Measurements from ENCODE around the gene SERPING1. TPM values are rescaled to one million over a fixed set of nuclear protein-coding genes. Genes with fewer than 3 reads are reported as not detected.

SERPING1 gene
- total RNA-seq, 2 donors from 2014 or later: 88.7 to 205 TPM

GRCh38 chr11:57574061-57574460 is 23.4 kb upstream of the SERPING1 start:
- TF ChIP-seq POLR2AphosphoS5 (IDR thresholded peaks at IDR 0.05): no peak
- no peak for TF ChIP-seq POLR2A (IDR thresholded peaks at IDR 0.05)
- no peak for TF ChIP-seq CTCF (IDR thresholded peaks at IDR 0.05)
- Histone ChIP-seq H3K27me3 (replicated peaks; ENCODE audit: insufficient read depth) (no peaks in the 10 kb centered on the region), H3K4me3 (no peak overlapping the region), H3K9me3 (no peaks in the 10 kb centered on the region), H3K4me1 (replicated peaks) (no peaks in the 10 kb centered on the region), H3K27ac (no peak overlapping the region), H3K36me3 (no peaks in the 10 kb centered on the region)
- no peak for DNase-seq (ENCODE audit: low spot score)
- WGBS: 53% methylated on average over 4 of the region's 4 CpGs
- intact Hi-C loops (cut with DNase I): no loop called here

- Histone ChIP-seq H3K4me1 (replicated peaks) (no peaks in the 10 kb centered on the region), H3K36me3 (no peaks in the 10 kb centered on the region), H3K4me3 (no peak overlapping the region), H3K27ac (no peak overlapping the region), H3K27me3 (replicated peaks; ENCODE audit: insufficient read depth) (no peaks in the 10 kb centered on the region), H3K9me3 (no peaks in the 10 kb centered on the region)
- TF ChIP-seq CTCF (IDR thresholded peaks at IDR 0.05): no peak
- no peak for TF ChIP-seq POLR2AphosphoS5 (IDR thresholded peaks at IDR 0.05)
- TF ChIP-seq POLR2A (IDR thresholded peaks at IDR 0.05): no peak
- intact Hi-C loops (cut with DNase I): no loop called here
- 85% methylated on average over 9 of the region's 9 CpGs for WGBS
- DNase-seq (ENCODE audit: low spot score): no peak
Measured at GRCh38 chr11:57584341-57584740, 13.1 kb upstream of the SERPING1 start.

- TF ChIP-seq POLR2A (IDR thresholded peaks at IDR 0.05) (no peak), POLR2AphosphoS5 (IDR thresholded peaks at IDR 0.05) (no peak), CTCF (IDR thresholded peaks at IDR 0.05) (no peak)
- Histone ChIP-seq H3K27ac (no peak overlapping the region), H3K4me1 (replicated peaks) (no peaks in the 10 kb centered on the region), H3K27me3 (replicated peaks; ENCODE audit: insufficient read depth) (no peaks in the 10 kb centered on the region), H3K36me3 (no peaks in the 10 kb centered on the region), H3K4me3 (no peak overlapping the region), H3K9me3 (no peaks in the 10 kb centered on the region)
- no peak for DNase-seq (ENCODE audit: low spot score)
- intact Hi-C loops (cut with DNase I): no loop called here
Measured at GRCh38 chr11:57585301-57585700, 12.2 kb upstream of the SERPING1 start.

- 50% methylated on average over 2 of the region's 2 CpGs for WGBS
- DNase-seq (ENCODE audit: low spot score): no peak
Measured at GRCh38 chr11:57586711-57587245, 10.7 kb upstream of the SERPING1 start.

More at GRCh38 chr11:57586711-57587245, 10.7 kb upstream of the SERPING1 start:
- TF ChIP-seq POLR2A (IDR thresholded peaks at IDR 0.05) (no peak), CTCF (IDR thresholded peaks at IDR 0.05) (no peak), POLR2AphosphoS5 (IDR thresholded peaks at IDR 0.05) (no peak)
- no peak overlapping the region for H3K4me3 ChIP-seq
- H3K27me3 ChIP-seq (replicated peaks; ENCODE audit: insufficient read depth): no peaks in the 10 kb centered on the region
- no peak overlapping the region for H3K27ac ChIP-seq
- no peaks in the 10 kb centered on the region for H3K9me3 ChIP-seq
- intact Hi-C loops (cut with DNase I): no loop called here
- H3K36me3 ChIP-seq: no peaks in the 10 kb centered on the region
- H3K4me1 ChIP-seq (replicated peaks): no peaks in the 10 kb centered on the region
